NOMO-1 treated with DMSO at 0.1 percent for 48 hours (cell line): Measurements from ENCODE around the gene CPED1.
"Not testable (repeated sequence)": the region's sequence is repeated elsewhere in the genome, so short reads cannot be mapped to it uniquely, and the experiment has no call there.

Source experiments
- DNase-seq: peaks from one replicate; lab custom pipeline; 2025; ENCODE audit not compliant: unreplicated experiment; lab: John Stamatoyannopoulos, UW

Gene CPED1

GRCh38 chr7:121178452-121178851 lies 189.9 kb downstream of the CPED1 start:
- DNase-seq = no peak

GRCh38 chr7:121178869-121179497 lies 190.5 kb downstream of the CPED1 start:
- no peak for DNase-seq

GRCh38 chr7:121180436-121181063 lies 192.0 kb downstream of the CPED1 start:
- no peak for DNase-seq

GRCh38 chr7:121181357-121181756 lies 192.8 kb downstream of the CPED1 start:
- DNase-seq = no peak

- no peak for DNase-seq
These were observed 193.8 kb downstream of the CPED1 start for GRCh38 chr7:121182281-121182680.

GRCh38 chr7:121182902-121183301 lies 194.4 kb downstream of the CPED1 start:
- DNase-seq = no peak

- DNase-seq = not testable (repeated sequence)
These were observed 195.4 kb downstream of the CPED1 start for GRCh38 chr7:121183883-121184282.

- DNase-seq = no peak
These were observed 198.2 kb downstream of the CPED1 start for GRCh38 chr7:121186746-121187145.

GRCh38 chr7:121187222-121187621 lies 198.7 kb downstream of the CPED1 start:
- DNase-seq = no peak

GRCh38 chr7:121187676-121188075 lies 199.2 kb downstream of the CPED1 start:
- no peak for DNase-seq

- no peak for DNase-seq
These were observed 204.3 kb downstream of the CPED1 start for GRCh38 chr7:121192834-121193233.

- DNase-seq = no peak
These were observed 206.5 kb downstream of the CPED1 start for GRCh38 chr7:121195010-121195409.

GRCh38 chr7:121195874-121196273 lies 207.4 kb downstream of the CPED1 start:
- DNase-seq = no peak

GRCh38 chr7:121196286-121196685 lies 207.8 kb downstream of the CPED1 start:
- DNase-seq = no peak

- no peak for DNase-seq
These were observed 208.9 kb downstream of the CPED1 start for GRCh38 chr7:121197455-121197854.

GRCh38 chr7:121198502-121198901 lies 210.0 kb downstream of the CPED1 start:
- DNase-seq = no peak

GRCh38 chr7:121202125-121202524 lies 213.6 kb downstream of the CPED1 start:
- no peak for DNase-seq

GRCh38 chr7:121202834-121203233 lies 214.3 kb downstream of the CPED1 start:
- DNase-seq = no peak

GRCh38 chr7:121204537-121204936 lies 216.0 kb downstream of the CPED1 start:
- no peak for DNase-seq

GRCh38 chr7:121205777-121206176 lies 217.3 kb downstream of the CPED1 start:
- no peak for DNase-seq

GRCh38 chr7:121211253-121211652 lies 222.7 kb downstream of the CPED1 start:
- no peak for DNase-seq

- DNase-seq = no peak
These were observed 223.5 kb downstream of the CPED1 start for GRCh38 chr7:121212036-121212435.

GRCh38 chr7:121214657-121215056 lies 226.1 kb downstream of the CPED1 start:
- DNase-seq = no peak
